Measurements from ENCODE around the gene CRACR2B.

The CRACR2B gene

GRCh38 chr11:811446-812245 is 16.1 kb upstream of the CRACR2B start:
- FAIRE-seq: no peak

- FAIRE-seq: no peak
Observed at GRCh38 chr11:812390-812789, 15.3 kb upstream of the CRACR2B start.

GRCh38 chr11:813072-813455 is 14.7 kb upstream of the CRACR2B start:
- no peak for FAIRE-seq

GRCh38 chr11:813456-814096 is 14.1 kb upstream of the CRACR2B start:
- FAIRE-seq: no peak

- FAIRE-seq: no peak
Observed at GRCh38 chr11:815675-816432, 11.9 kb upstream of the CRACR2B start.

- FAIRE-seq: no peak
Observed at GRCh38 chr11:816433-816779, 11.3 kb upstream of the CRACR2B start.

GRCh38 chr11:818396-819128 is 9.2 kb upstream of the CRACR2B start, which contains the start of gene PNPLA2:
Gene PNPLA2 (plus strand): TSS chr11:818914. CDS start chr11:819719, 805 bp downstream.
- no peak for FAIRE-seq

- FAIRE-seq: no peak
Observed at GRCh38 chr11:819129-819931, 8.4 kb upstream of the CRACR2B start.

- FAIRE-seq: no peak
Observed at GRCh38 chr11:819943-820649, 7.6 kb upstream of the CRACR2B start.

- no peak for FAIRE-seq
Observed at GRCh38 chr11:820655-821511, 6.8 kb upstream of the CRACR2B start.

GRCh38 chr11:821512-822371 is 6.0 kb upstream of the CRACR2B start:
- no peak for FAIRE-seq

GRCh38 chr11:823441-824291 is 4.1 kb upstream of the CRACR2B start:
- no peak for FAIRE-seq

- no peak for FAIRE-seq
Observed at GRCh38 chr11:824292-824880, 3.3 kb upstream of the CRACR2B start.

GRCh38 chr11:824942-825341 is 2.8 kb upstream of the CRACR2B start:
- FAIRE-seq: no peak

- FAIRE-seq: no peak
Observed at GRCh38 chr11:825366-826226, 2.1 kb upstream of the CRACR2B start.

GRCh38 chr11:826227-826621 is 1.5 kb upstream of the CRACR2B start:
- no peak for FAIRE-seq

- FAIRE-seq: no peak
Observed at GRCh38 chr11:826836-827145, 928 bp upstream of the CRACR2B start.
